ENCODE data around the gene SUMO2.

The SUMO2 gene

DNA sequence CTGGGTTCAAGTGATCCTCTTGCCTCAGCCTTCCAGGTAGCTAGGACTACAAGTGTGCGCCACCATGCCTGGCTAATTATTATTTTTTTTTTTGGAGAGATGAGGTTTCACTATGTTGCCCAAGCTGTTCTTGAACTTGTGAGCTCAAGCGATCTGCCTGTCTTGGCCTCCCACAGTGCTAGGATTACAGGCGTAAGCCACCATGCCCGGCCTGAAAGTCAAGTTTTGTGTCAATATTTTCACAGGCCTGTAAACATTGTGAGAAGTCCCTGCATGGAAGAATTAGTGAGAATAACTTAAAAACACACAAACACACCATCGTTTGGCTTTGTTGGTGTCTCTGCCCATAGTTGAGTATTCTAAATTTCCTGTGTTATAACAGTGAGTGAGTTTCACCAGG lies 45.0 kb upstream of the SUMO2 start:
- TF ChIP-seq, protein P1, sequence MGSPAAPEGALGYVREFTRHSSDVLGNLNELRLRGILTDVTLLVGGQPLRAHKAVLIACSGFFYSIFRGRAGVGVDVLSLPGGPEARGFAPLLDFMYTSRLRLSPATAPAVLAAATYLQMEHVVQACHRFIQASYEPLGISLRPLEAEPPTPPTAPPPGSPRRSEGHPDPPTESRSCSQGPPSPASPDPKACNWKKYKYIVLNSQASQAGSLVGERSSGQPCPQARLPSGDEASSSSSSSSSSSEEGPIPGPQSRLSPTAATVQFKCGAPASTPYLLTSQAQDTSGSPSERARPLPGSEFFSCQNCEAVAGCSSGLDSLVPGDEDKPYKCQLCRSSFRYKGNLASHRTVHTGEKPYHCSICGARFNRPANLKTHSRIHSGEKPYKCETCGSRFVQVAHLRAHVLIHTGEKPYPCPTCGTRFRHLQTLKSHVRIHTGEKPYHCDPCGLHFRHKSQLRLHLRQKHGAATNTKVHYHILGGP (tag by site-specific recombination; IDR thresholded peaks at IDR 0.05) = no peak
- TF ChIP-seq ZBTB10 (tag by site-specific recombination; IDR thresholded peaks at IDR 0.05) = no peak
- no peak for TF ChIP-seq ZSCAN5A (tag by site-specific recombination; IDR thresholded peaks at IDR 0.05)
- no peak for TF ChIP-seq ZNF2 (tag by site-specific recombination; IDR thresholded peaks at IDR 0.05)
- no peak for TF ChIP-seq ZNF623 (tag by site-specific recombination; IDR thresholded peaks at IDR 0.05)
- TF ChIP-seq KLF1 (tag by site-specific recombination; IDR thresholded peaks at IDR 0.05) = no peak
- no peak for TF ChIP-seq MZF1 (tag by site-specific recombination; IDR thresholded peaks at IDR 0.05; ENCODE audit: borderline replicate concordance)
- TF ChIP-seq ZNF658 (tag by site-specific recombination; IDR thresholded peaks at IDR 0.05) = no peak
- TF ChIP-seq, protein P2, sequence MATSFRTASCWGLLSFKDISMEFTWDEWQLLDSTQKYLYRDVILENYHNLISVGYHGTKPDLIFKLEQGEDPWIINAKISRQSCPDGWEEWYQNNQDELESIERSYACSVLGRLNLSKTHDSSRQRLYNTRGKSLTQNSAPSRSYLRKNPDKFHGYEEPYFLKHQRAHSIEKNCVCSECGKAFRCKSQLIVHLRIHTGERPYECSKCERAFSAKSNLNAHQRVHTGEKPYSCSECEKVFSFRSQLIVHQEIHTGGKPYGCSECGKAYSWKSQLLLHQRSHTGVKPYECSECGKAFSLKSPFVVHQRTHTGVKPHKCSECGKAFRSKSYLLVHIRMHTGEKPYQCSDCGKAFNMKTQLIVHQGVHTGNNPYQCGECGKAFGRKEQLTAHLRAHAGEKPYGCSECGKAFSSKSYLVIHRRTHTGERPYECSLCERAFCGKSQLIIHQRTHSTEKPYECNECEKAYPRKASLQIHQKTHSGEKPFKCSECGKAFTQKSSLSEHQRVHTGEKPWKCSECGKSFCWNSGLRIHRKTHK (tag by site-specific recombination; IDR thresholded peaks at IDR 0.05) = no peak
- no peak for TF ChIP-seq ZNF394 (tag by site-specific recombination; IDR thresholded peaks at IDR 0.05; ENCODE audit: borderline replicate concordance)
- no peak for TF ChIP-seq ZNF175 (tag by site-specific recombination; IDR thresholded peaks at IDR 0.05)
- no peak for TF ChIP-seq ZNF155 (tag by site-specific recombination; IDR thresholded peaks at IDR 0.05)
- no peak for TF ChIP-seq GFI1B (tag by site-specific recombination; IDR thresholded peaks at IDR 0.05)
- TF ChIP-seq PATZ1 (tag by site-specific recombination; IDR thresholded peaks at IDR 0.05) = no peak
- no peak for TF ChIP-seq ZNF670 (tag by site-specific recombination; IDR thresholded peaks at IDR 0.05; ENCODE audit: low read depth)
- no peak for TF ChIP-seq ZNF221 (tag by site-specific recombination; IDR thresholded peaks at IDR 0.05; ENCODE audit: borderline replicate concordance)
- TF ChIP-seq RBAK (tag by site-specific recombination; IDR thresholded peaks at IDR 0.05) = no peak
- TF ChIP-seq ZNF514 (tag by site-specific recombination; IDR thresholded peaks at IDR 0.05) = no peak
- no peak for TF ChIP-seq ZNF292 (tag by site-specific recombination; IDR thresholded peaks at IDR 0.05; ENCODE audit: borderline replicate concordance, low read depth)
- H3K4me1 ChIP-seq (ENCODE audit: control insufficient read depth, insufficient read depth, low read length) = no peaks in the 10 kb centered on the region
- H3K4me3 ChIP-seq (ENCODE audit: low read depth, low read length) = no peak overlapping the region
- no peaks in the 10 kb centered on the region for H3K9me3 ChIP-seq (ENCODE audit: control insufficient read depth, insufficient read depth, low read depth, low read length)
- POLR2A ChIA-PET = interaction anchor here (0.7 to 2.8 kb wide), 3 partner anchors 9 to 271 kb away, joined by 3 to 16 read pairs (median 3); no protein-coding TSS in a partner anchor
- H3K27ac ChIP-seq (ENCODE audit: extremely low read depth, low read depth, low read length) = no peak overlapping the region
- H3K36me3 ChIP-seq (ENCODE audit: control insufficient read depth in 2 of 2, insufficient read depth in 1 of 2, low read length in 2 of 2) = peaks cover 62 to 96% of the 10 kb centered on the region in 2 experiments
- CTCF ChIA-PET = interaction anchor here (5.7 kb wide), 1 partner anchor 12 kb away, joined by 54 read pairs; no protein-coding TSS in a partner anchor
